ENCODE results near the gene SLC12A9. TPM values are rescaled to one million over a fixed set of nuclear protein-coding genes. Genes with fewer than 3 reads are reported as not detected.

SLC12A9 gene
- total and polyA plus RNA-seq, 2 of the 4 experiments (the other 2 are of a cell fraction) = 4.5 to 16.2 TPM

- Histone ChIP-seq H3K27ac (ENCODE audit: insufficient read depth, low read length) (no peak overlapping the region), H2AK9ac (replicated peaks; ENCODE audit: low read depth, low read length, poor library complexity) (peak overlapping the region; percentile 80), H2AFZ (replicated peaks; ENCODE audit: low read length, poor library complexity) (no peak overlapping the region), H4K5ac (ENCODE audit: low read depth, low read length) (no peak overlapping the region; the same call in 1 of the 2 replicates), H3K4me3 (ENCODE audit: insufficient read depth, low read depth, low read length) (no peak overlapping the region), H2BK5ac (ENCODE audit: low read depth, low read length, poor library complexity, severe bottlenecking) (peak overlapping the region; percentile 4), H3K9me1 (ENCODE audit: insufficient read depth, low read length) (no peaks in the 10 kb centered on the region), H3K36me3 (ENCODE audit: control insufficient read depth, insufficient read depth, low read length) (peaks cover 41% of the 10 kb centered on the region), H3K4ac (ENCODE audit: low read depth, low read length) (no peak overlapping the region), H2BK15ac (ENCODE audit: low read depth, low read length) (no peak overlapping the region), H2BK120ac (ENCODE audit: low read depth, low read length) (no peak overlapping the region), H4K20me1 (ENCODE audit: insufficient read depth, low read length) (peaks cover 15% of the 10 kb centered on the region), H3K4me1 (ENCODE audit: control insufficient read depth, insufficient read depth, low read length) (peaks cover 18% of the 10 kb centered on the region), H3K18ac (ENCODE audit: low read depth, low read length) (no peak overlapping the region), H2BK20ac (ENCODE audit: low read depth, low read length) (no peak overlapping the region), H4K8ac (ENCODE audit: low read depth in 2 of 2, low read length in 2 of 2) (no peak overlapping the region), H3K14ac (replicated peaks; ENCODE audit: low read depth, low read length) (no peak overlapping the region), H3K4me2 (ENCODE audit: low read depth, low read length) (no peak overlapping the region), H3K9ac (ENCODE audit: low read depth, low read length) (no peak overlapping the region), H3K56ac (ENCODE audit: extremely low read depth, insufficient read depth, low read length) (no peak overlapping the region), H3K79me1 (ENCODE audit: low read depth in 1 of 2, low read length in 2 of 2) (peaks cover 0 to 19% of the 10 kb centered on the region in 2 experiments; a peak in 2 of 4 replicates), H2AK5ac (ENCODE audit: low read depth, low read length) (peak overlapping the region; percentile 8; the same call in 1 of the 2 replicates), H3K9me3 (ENCODE audit: control insufficient read depth, insufficient read depth, low read length) (no peaks in the 10 kb centered on the region), H4K91ac (ENCODE audit: insufficient read depth, low read depth, low read length) (no peak overlapping the region), H3K23ac (ENCODE audit: low read depth, low read length) (no peak overlapping the region), H3K27me3 (ENCODE audit: control insufficient read depth, insufficient read depth, low read length) (no peaks in the 10 kb centered on the region)
- ChIA-PET CTCF (no interaction called here), POLR2A (ENCODE audit: unreplicated experiment) (interaction anchor here (0.6 kb wide), 1 partner anchor 21 kb away, joined by 10 read pairs; no protein-coding TSS in a partner anchor)
- in situ Hi-C loops (cut with MboI; ENCODE audit: low sequenced_read_pairs) (no loop called here), intact Hi-C loops (cut with micrococcal nuclease) (loop anchor here (2.0 to 5.0 kb wide), 4 partner anchors 34 to 98 kb away; partner anchors contain the start of gene SLC12A9), dilution Hi-C loops (cut with HindIII; ENCODE audit: low sequenced_read_pairs, unreplicated experiment) (no loop called here)
- WGBS, 2 experiments (ENCODE audit: extremely low coverage in 2 of 2, insufficient read length in 1 of 2) = no CpG with 5 or more reads among the region's 4 CpGs
- ATAC-seq (ENCODE audit: low read depth) (no peak), DNase-seq (no peak)
- TF ChIP-seq RFX5 (IDR thresholded peaks at IDR 0.05; ENCODE audit: low read depth, low read length) (no peak), RCOR1 (IDR thresholded peaks at IDR 0.05; ENCODE audit: insufficient replicate concordance, low read length) (no peak), FOS (IDR thresholded peaks at IDR 0.05; ENCODE audit: low read depth, low read length) (no peak), SMC3 (IDR thresholded peaks at IDR 0.05; ENCODE audit: low read depth, low read length) (no peak), RAD21 (IDR thresholded peaks at IDR 0.05; ENCODE audit: low read length) (no peak), ELK1 (IDR thresholded peaks at IDR 0.05; ENCODE audit: borderline replicate concordance, low read depth, low read length) (no peak), MXI1 (IDR thresholded peaks at IDR 0.05; ENCODE audit: borderline replicate concordance, low read depth, low read length) (no peak), USF2 (IDR thresholded peaks at IDR 0.05; ENCODE audit: low read depth, low read length) (no peak), MAZ (IDR thresholded peaks at IDR 0.05; ENCODE audit: borderline replicate concordance, low read depth, low read length) (no peak), POLR2A (IDR thresholded peaks at IDR 0.05; ENCODE audit: low read depth, low read length) (no peak), CHD1 (IDR thresholded peaks at IDR 0.05; ENCODE audit: low read depth, low read length) (no peak), BHLHE40 (IDR thresholded peaks at IDR 0.05; ENCODE audit: low read depth, low read length) (no peak), NFE2L2 (IDR thresholded peaks at IDR 0.05; ENCODE audit: low read depth, low read length) (no peak)
- TF ChIP-seq, protein P1, sequence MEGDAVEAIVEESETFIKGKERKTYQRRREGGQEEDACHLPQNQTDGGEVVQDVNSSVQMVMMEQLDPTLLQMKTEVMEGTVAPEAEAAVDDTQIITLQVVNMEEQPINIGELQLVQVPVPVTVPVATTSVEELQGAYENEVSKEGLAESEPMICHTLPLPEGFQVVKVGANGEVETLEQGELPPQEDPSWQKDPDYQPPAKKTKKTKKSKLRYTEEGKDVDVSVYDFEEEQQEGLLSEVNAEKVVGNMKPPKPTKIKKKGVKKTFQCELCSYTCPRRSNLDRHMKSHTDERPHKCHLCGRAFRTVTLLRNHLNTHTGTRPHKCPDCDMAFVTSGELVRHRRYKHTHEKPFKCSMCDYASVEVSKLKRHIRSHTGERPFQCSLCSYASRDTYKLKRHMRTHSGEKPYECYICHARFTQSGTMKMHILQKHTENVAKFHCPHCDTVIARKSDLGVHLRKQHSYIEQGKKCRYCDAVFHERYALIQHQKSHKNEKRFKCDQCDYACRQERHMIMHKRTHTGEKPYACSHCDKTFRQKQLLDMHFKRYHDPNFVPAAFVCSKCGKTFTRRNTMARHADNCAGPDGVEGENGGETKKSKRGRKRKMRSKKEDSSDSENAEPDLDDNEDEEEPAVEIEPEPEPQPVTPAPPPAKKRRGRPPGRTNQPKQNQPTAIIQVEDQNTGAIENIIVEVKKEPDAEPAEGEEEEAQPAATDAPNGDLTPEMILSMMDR (conservative IDR thresholded peaks at IDR 0.05; ENCODE audit: low read depth, low read length) = no peak
- BruUV-seq (replicated peaks) = TSS peak; percentile 90
These were observed 49.6 kb upstream of the SLC12A9 start for GRCh38 chr7:100802951-100803350.

Data from IMR-90 (cell line).